DOHH2 (cell line): Measurements from ENCODE around the gene KIDINS220.

Experiments
- EZH2phosphoT487 ChIP-seq: fragments of 200-600 bp; sonication (generic); IDR thresholded peaks from 2 replicates; pipeline ENCODE4 v1.6.1; 2017; ENCODE audit warnings: borderline replicate concordance, mild to moderate bottlenecking, antibody characterized with exemption, low read length, moderate library complexity, mixed read lengths
- TF ChIP-seq, protein P1 (sequence below): fragments of 200-600 bp; sonication (generic); IDR thresholded peaks from one replicate; pipeline ENCODE4 v1.5.1; 2014; ENCODE audit warnings: antibody characterized with exemption, mild to moderate bottlenecking, low read depth, low read length; ENCODE audit not compliant: poor library complexity, severe bottlenecking

DNA sequence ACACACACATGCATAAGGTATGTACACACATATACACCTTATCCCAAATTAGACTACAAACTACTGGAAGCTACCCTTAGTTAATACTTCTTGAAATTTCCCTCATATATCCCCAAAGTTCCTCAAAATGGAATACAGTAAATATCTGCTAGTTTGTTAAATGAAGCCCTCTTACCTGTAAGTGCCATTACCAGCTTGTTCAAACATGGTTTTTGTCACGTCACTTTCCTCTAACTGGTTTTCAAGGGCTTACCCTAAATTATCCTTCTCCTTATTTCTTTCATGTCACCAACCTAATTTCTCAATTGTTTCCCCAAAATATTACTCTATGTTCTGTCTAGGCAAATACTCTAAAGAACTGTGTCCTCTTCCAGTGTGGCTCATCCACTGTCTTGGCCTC, 24.4 kb upstream of the KIDINS220 start:
- no peak for TF ChIP-seq EZH2phosphoT487
- TF ChIP-seq, protein P1, sequence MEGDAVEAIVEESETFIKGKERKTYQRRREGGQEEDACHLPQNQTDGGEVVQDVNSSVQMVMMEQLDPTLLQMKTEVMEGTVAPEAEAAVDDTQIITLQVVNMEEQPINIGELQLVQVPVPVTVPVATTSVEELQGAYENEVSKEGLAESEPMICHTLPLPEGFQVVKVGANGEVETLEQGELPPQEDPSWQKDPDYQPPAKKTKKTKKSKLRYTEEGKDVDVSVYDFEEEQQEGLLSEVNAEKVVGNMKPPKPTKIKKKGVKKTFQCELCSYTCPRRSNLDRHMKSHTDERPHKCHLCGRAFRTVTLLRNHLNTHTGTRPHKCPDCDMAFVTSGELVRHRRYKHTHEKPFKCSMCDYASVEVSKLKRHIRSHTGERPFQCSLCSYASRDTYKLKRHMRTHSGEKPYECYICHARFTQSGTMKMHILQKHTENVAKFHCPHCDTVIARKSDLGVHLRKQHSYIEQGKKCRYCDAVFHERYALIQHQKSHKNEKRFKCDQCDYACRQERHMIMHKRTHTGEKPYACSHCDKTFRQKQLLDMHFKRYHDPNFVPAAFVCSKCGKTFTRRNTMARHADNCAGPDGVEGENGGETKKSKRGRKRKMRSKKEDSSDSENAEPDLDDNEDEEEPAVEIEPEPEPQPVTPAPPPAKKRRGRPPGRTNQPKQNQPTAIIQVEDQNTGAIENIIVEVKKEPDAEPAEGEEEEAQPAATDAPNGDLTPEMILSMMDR, result no peak
